GM21367 (cell line): ENCODE results near the gene TLCD3A.
"Not testable (repeated sequence)": the region's sequence is repeated elsewhere in the genome, so short reads cannot be mapped to it uniquely, and the experiment has no call there.

Source experiments
- ATAC-seq: cut with Tn5 transposase; IDR thresholded peaks from one replicate; pipeline ENCODE4 v1.9.1; 2021; ENCODE audit not compliant: unreplicated experiment

TLCD3A gene

GRCh38 chr17:746783-747629 is 14.6 kb downstream of the TLCD3A start:
- ATAC-seq = no peak

- not testable (repeated sequence) for ATAC-seq
These were observed 16.2 kb downstream of the TLCD3A start for GRCh38 chr17:748604-749003.

GRCh38 chr17:749359-749758 is 17.0 kb downstream of the TLCD3A start:
- not testable (repeated sequence) for ATAC-seq

GRCh38 chr17:750431-751037 is 18.1 kb downstream of the TLCD3A start:
- no peak for ATAC-seq

- ATAC-seq = peak; percentile 43
These were observed 19.0 kb downstream of the TLCD3A start for GRCh38 chr17:751269-752001.

GRCh38 chr17:752002-752619 is 19.7 kb downstream of the TLCD3A start, which contains the start of gene GEMIN4:
TSS of gene GEMIN4 (minus strand) at chr17:752264. CDS start at chr17:752142, 122 bp downstream.
- ATAC-seq = peak; percentile 70

- ATAC-seq = no peak
These were observed 20.3 kb downstream of the TLCD3A start for GRCh38 chr17:752620-753219.

- ATAC-seq = no peak
These were observed 21.0 kb downstream of the TLCD3A start for GRCh38 chr17:753418-753817.

GRCh38 chr17:755319-755961 is 23.0 kb downstream of the TLCD3A start:
- ATAC-seq = not testable (repeated sequence)

GRCh38 chr17:756010-756567 is 23.7 kb downstream of the TLCD3A start:
- not testable (repeated sequence) for ATAC-seq

- no peak for ATAC-seq
These were observed 27.6 kb downstream of the TLCD3A start for GRCh38 chr17:759964-760363.

GRCh38 chr17:760371-760770 is 28.0 kb downstream of the TLCD3A start:
- no peak for ATAC-seq

- ATAC-seq = no peak
These were observed 34.7 kb downstream of the TLCD3A start for GRCh38 chr17:767076-767475.

- ATAC-seq = no peak
These were observed 40.6 kb downstream of the TLCD3A start for GRCh38 chr17:773016-773415.

- no peak for ATAC-seq
These were observed 41.3 kb downstream of the TLCD3A start for GRCh38 chr17:773467-774312.

- no peak for ATAC-seq
These were observed 41.9 kb downstream of the TLCD3A start for GRCh38 chr17:774313-774584.

GRCh38 chr17:778096-778495 is 45.7 kb downstream of the TLCD3A start:
- no peak for ATAC-seq

- ATAC-seq = peak; percentile 75
These were observed 49.7 kb downstream of the TLCD3A start, which contains the start of the genes GLOD4 and MRM3 for GRCh38 chr17:781805-782731. TSS of gene GLOD4 (minus strand) at chr17:782280. CDS start at chr17:782255, 25 bp downstream. TSS of gene MRM3 (plus strand) at chr17:782353. CDS start at chr17:782379, 26 bp downstream.
